ENCODE measurements around the gene KDR.

- no peak for TF ChIP-seq POLR2A (IDR thresholded peaks at IDR 0.05)
- no peak for TF ChIP-seq CTCF (IDR thresholded peaks at IDR 0.05)
Observed at GRCh38 chr4:55035892-55036291, 89.5 kb downstream of the KDR start.
